Measurements from ENCODE around the gene HS6ST2. TPM values are rescaled to one million over a fixed set of nuclear protein-coding genes. Genes with fewer than 3 reads are reported as not detected.
"Not testable (repeated sequence)": the region's sequence is repeated elsewhere in the genome, so short reads cannot be mapped to it uniquely, and the experiment has no call there.

HS6ST2 gene
- polyA plus RNA-seq, 1 donor from 2014 or later: not detected

DNA sequence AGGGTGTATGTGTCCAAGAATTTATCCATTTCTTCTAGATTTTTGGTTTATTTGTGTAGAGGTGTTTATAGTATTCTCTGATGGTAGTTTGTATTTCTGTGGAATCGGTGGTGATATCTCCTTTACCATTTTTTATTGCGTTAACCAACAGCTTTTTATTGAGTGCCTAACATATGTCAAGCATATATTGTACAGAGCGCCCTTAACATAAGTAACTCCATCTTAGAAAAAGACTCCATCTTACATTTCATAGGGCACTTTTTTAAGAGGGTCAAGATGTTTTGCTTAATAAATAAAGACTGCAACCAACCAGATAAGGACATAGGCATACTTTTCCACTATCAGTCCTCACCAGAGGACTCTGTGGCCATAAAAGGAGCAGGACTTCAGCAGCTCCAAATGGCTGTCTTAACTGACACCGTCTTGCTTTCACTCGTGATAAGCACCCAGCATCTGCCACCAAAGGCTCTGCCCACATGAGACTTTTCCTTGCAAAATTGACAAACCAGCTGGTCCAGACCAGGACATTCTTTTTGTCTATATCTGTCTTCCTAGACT lies 75.0 kb downstream of the HS6ST2 start:
- no peak overlapping the region for H3K4me3 Mint-ChIP-seq
- peaks cover 0 to 10% (median 6%) of the 10 kb centered on the region in 3 donors for H3K9me3 Mint-ChIP-seq
- no peak overlapping the region for H3K27ac Mint-ChIP-seq
- no peaks in the 10 kb centered on the region for H3K36me3 Mint-ChIP-seq
- H3K4me1 Mint-ChIP-seq: no peaks in the 10 kb centered on the region
- H3K27me3 Mint-ChIP-seq: no peaks in the 10 kb centered on the region

DNA sequence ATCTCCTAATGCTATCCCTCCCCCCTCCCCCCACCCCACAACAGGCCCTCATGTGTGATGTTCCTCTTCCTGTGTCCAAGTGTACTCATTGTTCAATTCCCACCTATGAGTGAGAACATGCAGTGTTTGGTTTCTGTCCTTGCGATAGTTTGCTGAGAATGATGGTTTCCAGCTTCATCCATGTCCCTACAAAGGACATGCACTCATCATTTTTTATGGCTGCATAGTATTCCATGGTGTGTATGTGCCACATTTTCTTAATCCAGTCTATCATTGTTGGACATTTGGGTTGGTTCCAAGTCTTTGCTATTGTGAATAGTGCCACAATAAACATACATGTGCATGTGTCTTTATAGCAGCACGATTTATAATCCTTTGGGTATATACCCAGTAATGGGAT lies 77.7 kb downstream of the HS6ST2 start:
- not testable (repeated sequence) for H3K27ac Mint-ChIP-seq, H3K9me3 Mint-ChIP-seq, H3K4me3 Mint-ChIP-seq, H3K27me3 Mint-ChIP-seq, H3K36me3 Mint-ChIP-seq, H3K4me1 Mint-ChIP-seq

DNA sequence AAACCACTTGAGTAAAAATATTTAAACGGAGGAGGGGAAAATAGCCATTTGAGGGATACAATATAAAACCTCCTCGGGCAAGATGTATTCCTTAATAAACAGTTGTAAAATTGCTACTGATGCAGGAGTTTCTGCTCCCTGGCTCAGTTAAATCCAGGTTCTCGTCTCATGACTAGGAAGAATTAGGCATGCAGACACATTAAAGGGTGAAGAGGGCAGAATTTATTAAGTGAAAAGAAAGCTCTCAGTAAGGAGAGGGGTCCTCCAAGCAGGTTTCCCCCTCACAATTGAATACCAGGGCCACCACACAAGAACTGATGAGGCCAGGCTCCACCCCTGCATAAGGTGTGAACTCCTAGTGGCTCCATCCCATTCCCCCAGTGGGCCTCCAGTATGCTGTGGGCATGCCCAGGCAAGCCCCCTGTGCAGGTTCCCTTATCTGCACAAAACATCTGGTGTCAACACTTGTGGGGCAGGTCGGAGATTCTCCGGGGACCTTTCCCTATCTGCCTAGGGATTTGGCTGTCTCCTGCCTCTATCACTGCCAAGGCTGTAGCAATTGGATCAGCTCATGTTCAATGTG lies 80.4 kb downstream of the HS6ST2 start:
- Mint-ChIP-seq H3K36me3 (peaks cover 2% of the 10 kb centered on the region), H3K4me3 (no peak overlapping the region), H3K27me3 (peaks cover 2% of the 10 kb centered on the region), H3K27ac (no peak overlapping the region), H3K9me3 (peaks cover 0 to 2% (median 0%) of the 10 kb centered on the region in 3 donors), H3K4me1 (no peaks in the 10 kb centered on the region)

DNA sequence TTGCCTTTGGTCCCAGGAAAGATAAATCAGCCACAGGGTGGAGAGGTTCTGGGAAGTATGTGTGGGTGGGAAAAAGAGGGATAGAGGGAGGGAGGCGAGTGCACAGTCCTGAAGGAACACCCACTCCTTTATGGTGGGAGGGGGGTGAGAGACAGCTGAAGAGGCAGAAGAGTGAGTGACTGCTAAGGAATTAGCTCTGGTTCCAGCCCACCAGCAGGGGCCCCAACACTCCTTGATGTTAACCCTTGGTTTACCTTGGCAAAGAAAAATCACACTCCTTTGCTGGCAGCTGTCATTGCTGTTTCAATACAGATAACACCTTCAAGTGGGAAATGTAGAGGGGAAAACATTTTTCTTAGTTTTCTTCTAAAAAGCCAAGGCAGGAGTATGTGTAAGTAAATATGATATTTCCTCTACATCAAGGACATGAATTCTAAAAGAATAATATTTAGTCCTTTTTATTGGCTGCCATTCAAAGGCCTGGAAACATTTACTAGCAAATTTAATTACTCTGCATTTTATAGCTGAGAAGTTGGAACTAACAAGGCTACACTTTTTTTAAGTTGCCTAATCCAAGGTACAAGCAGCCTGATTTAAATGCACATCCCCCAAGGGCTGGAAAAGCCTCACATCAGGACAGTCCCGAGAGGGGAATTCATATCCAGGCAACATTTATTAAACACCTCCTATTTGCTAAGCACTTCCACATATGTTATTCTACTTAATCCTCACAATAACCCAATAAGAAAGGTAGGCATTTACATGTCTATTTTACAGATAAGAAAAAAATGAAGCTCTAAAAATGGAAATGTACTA lies 81.7 kb downstream of the HS6ST2 start:
- no peaks in the 10 kb centered on the region for H3K4me1 Mint-ChIP-seq
- peaks cover 2% of the 10 kb centered on the region for H3K36me3 Mint-ChIP-seq
- H3K27me3 Mint-ChIP-seq: peaks cover 2% of the 10 kb centered on the region
- no peak overlapping the region for H3K27ac Mint-ChIP-seq
- H3K9me3 Mint-ChIP-seq: peaks cover 0 to 2% (median 0%) of the 10 kb centered on the region in 3 donors
- H3K4me3 Mint-ChIP-seq: no peak overlapping the region

DNA sequence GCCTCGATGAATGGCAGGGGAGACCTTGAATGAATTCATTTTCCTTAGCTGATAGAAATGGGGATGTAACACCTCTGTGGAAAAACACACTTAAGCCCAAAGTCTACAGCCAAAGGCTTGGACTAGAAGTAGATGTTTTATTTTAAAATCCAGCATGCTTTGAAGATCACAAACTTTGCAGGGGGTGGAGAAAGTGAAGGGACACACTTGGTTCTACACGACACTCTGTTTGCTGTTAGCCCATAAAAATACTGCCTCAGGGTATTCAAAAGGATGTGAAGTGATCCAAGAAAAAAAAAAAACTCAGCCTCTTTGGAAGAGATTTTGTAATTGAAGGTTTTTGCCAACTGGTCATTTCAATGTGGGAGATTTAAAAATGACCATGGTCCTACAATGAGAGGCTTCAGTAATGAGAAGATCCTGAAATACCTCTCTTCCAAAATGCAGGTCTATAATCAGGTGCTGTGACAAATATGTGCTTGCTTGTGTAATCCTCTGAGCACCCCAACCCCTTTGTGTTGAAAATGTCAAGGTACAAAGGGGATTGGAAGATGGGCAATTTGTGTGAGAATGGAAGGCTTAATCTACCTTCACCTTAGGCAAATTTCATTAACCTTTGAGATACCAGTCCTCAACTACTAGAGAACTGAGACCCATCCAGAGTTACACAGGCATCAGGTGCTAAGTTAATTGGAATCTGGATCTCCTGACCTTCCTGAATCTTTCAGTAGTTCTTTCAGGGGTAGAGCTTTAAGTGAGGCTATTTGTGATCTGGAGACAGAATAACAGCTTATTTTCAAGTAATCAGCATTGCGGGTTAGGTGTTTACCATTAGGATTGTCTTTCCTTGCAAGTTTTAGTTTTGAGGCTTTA lies 82.5 kb downstream of the HS6ST2 start:
- Mint-ChIP-seq H3K27me3 (peaks cover 2% of the 10 kb centered on the region), H3K36me3 (peaks cover 2% of the 10 kb centered on the region), H3K4me3 (no peak overlapping the region), H3K4me1 (no peaks in the 10 kb centered on the region), H3K27ac (no peak overlapping the region), H3K9me3 (peaks cover 0 to 2% (median 0%) of the 10 kb centered on the region in 3 donors)

DNA sequence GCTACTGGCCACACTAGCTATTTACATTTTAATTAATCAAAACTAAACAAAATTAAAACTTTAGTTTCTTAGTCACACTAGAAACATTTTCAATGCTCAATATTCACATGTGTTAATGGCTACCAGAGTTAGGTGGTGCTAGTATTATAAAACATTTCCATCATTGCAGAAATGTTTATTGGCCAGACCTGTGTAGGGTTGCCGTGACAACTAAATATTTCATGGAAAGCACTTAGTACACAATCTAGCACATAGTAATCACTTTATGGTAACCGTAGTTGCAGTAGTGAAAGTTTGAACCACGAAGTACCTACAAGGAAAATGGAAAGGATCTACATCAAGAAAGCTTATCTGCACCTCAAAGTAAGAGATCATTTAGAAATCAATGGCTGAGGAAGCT lies 95.9 kb downstream of the HS6ST2 start:
- H3K4me1 Mint-ChIP-seq: peaks cover 0 to 2% (median 0%) of the 10 kb centered on the region in 3 donors
- no peak overlapping the region for H3K4me3 Mint-ChIP-seq
- H3K27ac Mint-ChIP-seq: no peak overlapping the region
- no peaks in the 10 kb centered on the region for H3K36me3 Mint-ChIP-seq
- peaks cover 0 to 3% (median 0%) of the 10 kb centered on the region in 3 donors for H3K9me3 Mint-ChIP-seq
- H3K27me3 Mint-ChIP-seq: peaks cover under 1% of the 10 kb centered on the region

DNA sequence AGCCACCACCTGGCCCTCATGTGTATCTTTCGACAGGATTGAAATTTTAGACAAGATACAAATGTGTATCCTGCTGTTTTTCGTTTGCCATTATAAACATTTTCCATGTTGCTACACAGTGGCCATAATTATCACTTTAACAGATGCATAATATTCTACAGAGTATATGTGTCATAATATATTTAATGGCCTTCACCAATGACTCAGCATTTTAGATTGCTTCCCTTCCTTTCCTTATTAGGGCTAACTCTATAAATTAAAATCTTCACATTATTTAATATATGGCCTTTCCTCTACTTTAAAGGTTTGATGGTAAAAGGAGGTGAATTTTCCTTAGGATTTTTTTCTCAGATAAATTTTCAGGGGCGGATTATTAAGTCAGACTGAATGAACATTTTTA lies 97.4 kb downstream of the HS6ST2 start:
- H3K27me3 Mint-ChIP-seq: peaks cover 3% of the 10 kb centered on the region
- no peak overlapping the region for H3K27ac Mint-ChIP-seq
- no peak overlapping the region for H3K4me3 Mint-ChIP-seq
- peaks cover 0 to 3% (median 0%) of the 10 kb centered on the region in 3 donors for H3K9me3 Mint-ChIP-seq
- no peaks in the 10 kb centered on the region for H3K36me3 Mint-ChIP-seq
- peaks cover 0 to 3% (median 0%) of the 10 kb centered on the region in 3 donors for H3K4me1 Mint-ChIP-seq

DNA sequence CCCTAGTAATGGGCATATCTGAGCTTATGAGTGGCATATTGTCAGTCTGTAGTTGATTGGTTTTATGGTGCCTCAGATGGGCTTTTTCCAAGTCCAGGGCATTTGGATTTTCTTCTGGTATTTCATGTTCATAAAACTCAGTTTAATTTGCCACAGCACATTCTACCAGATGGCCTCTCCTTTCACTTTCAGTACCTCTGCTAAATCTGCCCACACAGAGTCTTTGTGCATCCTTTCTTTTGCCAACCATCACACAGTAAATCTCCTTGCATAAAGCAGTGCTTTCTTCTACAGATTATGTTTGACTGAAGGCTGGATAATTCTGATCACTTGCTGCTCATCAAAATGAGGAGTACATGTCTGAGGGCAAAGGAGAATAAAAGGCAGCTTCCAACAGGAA lies 98.2 kb downstream of the HS6ST2 start:
- Mint-ChIP-seq H3K27me3 (peaks cover 3% of the 10 kb centered on the region), H3K27ac (no peak overlapping the region), H3K36me3 (no peaks in the 10 kb centered on the region), H3K9me3 (peaks cover 0 to 3% (median 0%) of the 10 kb centered on the region in 3 donors), H3K4me1 (peaks cover 0 to 3% (median 0%) of the 10 kb centered on the region in 3 donors), H3K4me3 (no peak overlapping the region)

DNA sequence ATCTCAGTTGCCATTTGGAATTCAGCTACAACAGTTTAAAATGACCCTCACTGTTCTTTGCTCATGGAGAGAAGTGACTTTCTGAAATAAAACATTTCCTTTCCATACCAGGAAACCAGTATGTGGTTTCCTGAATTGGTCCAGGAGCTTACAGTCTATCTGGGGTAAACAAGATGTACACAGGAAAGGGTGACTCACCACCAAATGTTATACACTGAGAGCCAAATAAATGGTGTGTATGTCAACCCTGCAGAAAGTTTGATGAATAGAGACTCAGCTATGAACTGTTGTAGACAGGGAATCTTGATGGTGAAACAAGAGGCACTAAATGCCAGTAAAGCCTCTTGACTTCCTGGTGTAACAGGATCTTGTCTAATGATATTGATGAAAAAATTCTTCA lies 100.4 kb downstream of the HS6ST2 start:
- no peaks in the 10 kb centered on the region for H3K36me3 Mint-ChIP-seq
- H3K27me3 Mint-ChIP-seq: peaks cover 3% of the 10 kb centered on the region
- H3K4me3 Mint-ChIP-seq: no peak overlapping the region
- no peaks in the 10 kb centered on the region for H3K9me3 Mint-ChIP-seq
- H3K27ac Mint-ChIP-seq: no peak overlapping the region
- H3K4me1 Mint-ChIP-seq: peaks cover 0 to 3% (median 0%) of the 10 kb centered on the region in 3 donors

DNA sequence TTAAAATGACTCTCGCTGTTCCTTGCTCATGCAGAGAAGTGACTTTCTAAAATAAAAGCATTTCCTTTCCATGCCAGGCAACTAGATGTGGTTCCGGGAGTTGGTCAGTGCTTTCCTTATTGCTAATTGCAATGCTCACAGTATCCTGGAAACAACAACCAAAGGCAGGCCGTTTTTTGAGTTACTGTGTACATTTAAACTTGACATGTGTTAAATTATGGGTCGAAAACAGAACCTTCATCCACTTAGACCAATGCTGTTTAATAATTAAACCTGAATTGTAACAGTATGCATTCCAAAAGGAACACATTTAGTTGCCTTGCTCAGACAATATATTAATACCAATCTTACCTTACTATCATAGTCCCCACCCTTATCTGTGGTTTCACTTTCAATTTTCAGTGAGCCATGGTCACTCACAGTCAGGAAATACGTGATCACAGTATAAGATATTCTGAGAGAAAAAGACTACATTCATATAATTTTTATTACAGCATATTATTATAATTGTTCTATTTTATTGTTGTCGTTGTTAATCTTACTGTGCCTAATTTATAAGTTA lies 102.6 kb downstream of the HS6ST2 start:
- H3K9me3 Mint-ChIP-seq: no peaks in the 10 kb centered on the region
- peaks cover 6% of the 10 kb centered on the region for H3K27me3 Mint-ChIP-seq
- no peaks in the 10 kb centered on the region for H3K36me3 Mint-ChIP-seq

DNA sequence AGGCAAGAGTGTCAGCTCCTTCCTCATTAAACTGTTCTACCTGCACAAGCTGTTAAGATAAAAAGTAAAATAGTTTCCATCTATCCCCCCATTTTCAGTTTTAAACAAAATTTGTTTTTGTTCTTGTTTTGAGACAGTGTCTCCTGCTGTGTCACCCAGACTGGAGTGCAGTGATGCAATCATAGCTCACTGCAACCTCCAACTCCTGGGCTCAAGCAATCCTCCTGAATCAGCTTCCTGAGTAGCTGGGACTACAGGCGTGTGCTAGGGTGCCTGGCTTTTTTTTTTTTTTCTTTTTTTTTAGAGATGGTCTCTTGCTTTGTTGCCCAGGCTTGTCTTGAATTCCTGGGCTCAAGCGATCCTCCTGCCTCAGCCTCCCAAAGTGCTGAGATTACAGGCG lies 105.4 kb downstream of the HS6ST2 start:
- H3K4me1 Mint-ChIP-seq: peaks cover 0 to 1% (median 0%) of the 10 kb centered on the region in 3 donors
- H3K4me3 Mint-ChIP-seq: no peak overlapping the region
- H3K9me3 Mint-ChIP-seq: no peaks in the 10 kb centered on the region
- peaks cover 6% of the 10 kb centered on the region for H3K27me3 Mint-ChIP-seq
- no peaks in the 10 kb centered on the region for H3K36me3 Mint-ChIP-seq
- no peak overlapping the region for H3K27ac Mint-ChIP-seq

More for the DNA sequence above, 102.6 kb downstream of the HS6ST2 start:
- Mint-ChIP-seq H3K4me3 (no peak overlapping the region), H3K4me1 (peaks cover 0 to 3% (median 0%) of the 10 kb centered on the region in 3 donors), H3K27ac (no peak overlapping the region)

DNA sequence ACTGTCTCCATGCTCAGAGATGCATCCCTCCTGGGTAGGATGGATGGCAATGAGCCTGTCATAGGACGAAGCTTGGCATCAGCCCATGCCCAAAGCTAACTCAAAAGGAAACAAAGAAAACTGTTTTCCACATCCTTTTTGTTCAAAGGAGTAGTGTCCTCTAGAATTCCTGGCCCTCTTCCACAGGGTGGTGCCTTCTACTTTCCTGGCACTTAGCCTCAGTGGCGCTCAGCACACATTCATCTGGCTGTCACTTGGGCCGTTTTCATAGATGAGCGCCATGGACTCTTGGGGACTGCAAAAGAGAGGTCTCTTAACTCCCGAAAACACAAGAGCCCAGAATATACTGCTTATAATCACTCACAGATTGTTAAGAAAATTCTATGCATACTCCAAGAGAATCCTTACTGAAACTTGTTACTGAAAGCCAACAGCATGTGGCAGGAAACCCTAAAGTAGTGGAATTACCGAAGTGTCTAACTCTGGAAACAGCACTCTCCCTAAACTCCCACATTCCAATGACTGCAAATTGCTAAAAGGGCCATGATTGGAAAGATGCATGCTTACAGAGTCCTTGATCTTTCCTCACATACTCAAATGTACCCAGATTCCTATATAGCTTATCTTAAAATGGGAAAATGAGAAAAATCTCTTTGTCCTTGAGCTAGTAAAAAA lies 110.0 kb downstream of the HS6ST2 start:
- no peaks in the 10 kb centered on the region for H3K36me3 Mint-ChIP-seq
- no peak overlapping the region for H3K27ac Mint-ChIP-seq
- no peaks in the 10 kb centered on the region for H3K9me3 Mint-ChIP-seq
- peaks cover 6% of the 10 kb centered on the region for H3K27me3 Mint-ChIP-seq
- no peaks in the 10 kb centered on the region for H3K4me1 Mint-ChIP-seq
- no peak overlapping the region for H3K4me3 Mint-ChIP-seq

DNA sequence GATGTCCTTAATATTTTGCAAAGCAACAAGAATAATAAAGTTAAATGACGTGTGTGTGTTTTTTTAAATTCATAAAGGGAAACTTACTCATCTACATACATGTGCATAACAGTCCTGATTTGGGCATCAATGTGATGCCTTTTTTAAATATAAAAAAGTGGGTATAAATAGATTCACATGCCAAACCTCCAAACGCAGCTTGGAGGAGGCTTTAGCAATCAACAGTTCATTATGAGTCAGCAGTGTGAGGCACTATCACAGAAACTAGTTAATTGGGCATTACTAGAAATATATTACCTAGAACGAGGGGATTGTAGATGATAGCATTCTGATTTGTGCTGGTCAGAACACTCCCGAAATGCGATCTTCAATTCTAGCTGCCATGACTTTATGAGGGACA lies 115.1 kb downstream of the HS6ST2 start:
- H3K27me3 Mint-ChIP-seq: peaks cover 3% of the 10 kb centered on the region
- H3K4me1 Mint-ChIP-seq: no peaks in the 10 kb centered on the region
- no peaks in the 10 kb centered on the region for H3K36me3 Mint-ChIP-seq
- H3K27ac Mint-ChIP-seq: no peak overlapping the region
- H3K4me3 Mint-ChIP-seq: no peak overlapping the region
- H3K9me3 Mint-ChIP-seq: no peaks in the 10 kb centered on the region
